ENCODE measurements around the gene AIRE.
A peak's percentile ranks its signal among the peaks of the same experiment; 100 is the strongest.
"Not testable (repeated sequence)": the region's sequence is repeated elsewhere in the genome, so short reads cannot be mapped to it uniquely, and the experiment has no call there.

AIRE gene

DNA sequence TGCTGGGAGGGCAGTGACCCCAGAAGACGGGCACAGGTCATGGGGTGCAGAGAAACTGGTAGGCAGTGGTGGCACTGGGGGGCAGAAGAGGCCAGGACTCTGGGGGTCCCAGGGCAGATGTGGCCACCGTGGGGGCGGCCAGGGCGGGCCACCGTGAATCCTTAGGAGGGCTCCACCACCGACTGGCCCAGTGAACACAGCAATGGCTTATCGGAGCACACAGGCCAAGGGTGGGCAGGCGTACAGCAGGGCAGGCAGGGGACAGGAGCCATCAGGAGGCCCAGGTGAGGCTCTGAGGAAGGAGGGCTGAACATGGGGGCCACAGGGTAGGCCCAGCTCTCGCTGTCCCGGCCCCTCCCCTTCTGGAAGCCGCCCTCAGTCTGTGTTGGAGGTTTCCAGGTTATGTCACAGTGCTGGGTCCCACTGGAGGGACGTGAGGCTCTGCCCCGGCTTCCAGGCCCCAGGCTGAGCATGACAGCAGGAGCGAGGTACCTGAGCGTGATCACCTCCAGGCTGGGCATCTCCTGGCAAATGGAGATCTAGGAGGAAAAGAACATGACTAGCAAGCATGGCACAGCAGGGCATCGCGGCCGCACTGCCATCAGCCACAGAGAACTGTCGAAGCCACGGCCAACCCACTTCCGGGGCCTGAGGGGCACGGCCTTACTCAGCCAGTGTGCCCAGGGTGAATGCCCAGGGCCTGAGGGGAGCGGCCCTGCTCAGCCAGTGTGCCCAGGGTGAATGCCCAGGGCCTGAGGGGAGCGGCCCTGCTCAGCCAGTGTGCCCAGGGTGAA is 49.8 kb downstream of the AIRE start:
- Histone ChIP-seq H3K27ac (ENCODE audit: low read depth, low read length) (no peak overlapping the region), H3K36me3 (ENCODE audit: control insufficient read depth, insufficient read depth, low read length) (peaks cover 5% of the 10 kb centered on the region; the same call in 1 of the 2 replicates), H3K4me1 (ENCODE audit: control insufficient read depth, insufficient read depth, low read length) (peaks cover 6% of the 10 kb centered on the region), H3K27me3 (ENCODE audit: control insufficient read depth, insufficient read depth, low read length) (no peaks in the 10 kb centered on the region), H3K9me3 (ENCODE audit: control insufficient read depth, insufficient read depth, low read length) (no peaks in the 10 kb centered on the region), H3K4me3 (ENCODE audit: low read depth, low read length) (no peak overlapping the region), H3K9ac (ENCODE audit: low read depth, low read length) (no peak overlapping the region)

DNA sequence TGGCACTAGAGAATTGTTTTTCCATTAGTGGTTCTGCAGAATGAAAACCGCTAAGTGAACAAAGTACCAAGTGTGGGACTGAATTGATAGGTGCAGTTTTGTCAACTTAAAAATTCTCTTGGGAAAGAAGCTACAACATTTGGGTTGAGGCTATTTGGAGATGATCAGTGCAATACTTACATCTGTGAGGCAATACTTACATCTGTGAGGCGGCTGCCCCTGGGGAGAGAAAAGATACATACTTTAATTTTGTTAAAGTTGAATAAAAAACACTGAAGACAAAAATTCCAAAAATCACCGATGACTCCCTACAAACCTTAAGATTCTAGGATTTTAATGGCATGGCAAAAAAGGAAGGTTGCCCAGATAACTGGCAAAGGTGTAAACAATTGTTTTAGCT is 51.8 kb downstream of the AIRE start:
- Histone ChIP-seq H3K27ac (ENCODE audit: low read depth, low read length) (no peak overlapping the region), H3K36me3 (ENCODE audit: control insufficient read depth, insufficient read depth, low read length) (peaks cover 5% of the 10 kb centered on the region; the same call in 1 of the 2 replicates), H3K9me3 (ENCODE audit: control insufficient read depth, insufficient read depth, low read length) (no peaks in the 10 kb centered on the region), H3K4me3 (ENCODE audit: low read depth, low read length) (no peak overlapping the region), H3K9ac (ENCODE audit: low read depth, low read length) (no peak overlapping the region), H3K4me1 (ENCODE audit: control insufficient read depth, insufficient read depth, low read length) (peaks cover 14% of the 10 kb centered on the region), H3K27me3 (ENCODE audit: control insufficient read depth, insufficient read depth, low read length) (no peaks in the 10 kb centered on the region)

DNA sequence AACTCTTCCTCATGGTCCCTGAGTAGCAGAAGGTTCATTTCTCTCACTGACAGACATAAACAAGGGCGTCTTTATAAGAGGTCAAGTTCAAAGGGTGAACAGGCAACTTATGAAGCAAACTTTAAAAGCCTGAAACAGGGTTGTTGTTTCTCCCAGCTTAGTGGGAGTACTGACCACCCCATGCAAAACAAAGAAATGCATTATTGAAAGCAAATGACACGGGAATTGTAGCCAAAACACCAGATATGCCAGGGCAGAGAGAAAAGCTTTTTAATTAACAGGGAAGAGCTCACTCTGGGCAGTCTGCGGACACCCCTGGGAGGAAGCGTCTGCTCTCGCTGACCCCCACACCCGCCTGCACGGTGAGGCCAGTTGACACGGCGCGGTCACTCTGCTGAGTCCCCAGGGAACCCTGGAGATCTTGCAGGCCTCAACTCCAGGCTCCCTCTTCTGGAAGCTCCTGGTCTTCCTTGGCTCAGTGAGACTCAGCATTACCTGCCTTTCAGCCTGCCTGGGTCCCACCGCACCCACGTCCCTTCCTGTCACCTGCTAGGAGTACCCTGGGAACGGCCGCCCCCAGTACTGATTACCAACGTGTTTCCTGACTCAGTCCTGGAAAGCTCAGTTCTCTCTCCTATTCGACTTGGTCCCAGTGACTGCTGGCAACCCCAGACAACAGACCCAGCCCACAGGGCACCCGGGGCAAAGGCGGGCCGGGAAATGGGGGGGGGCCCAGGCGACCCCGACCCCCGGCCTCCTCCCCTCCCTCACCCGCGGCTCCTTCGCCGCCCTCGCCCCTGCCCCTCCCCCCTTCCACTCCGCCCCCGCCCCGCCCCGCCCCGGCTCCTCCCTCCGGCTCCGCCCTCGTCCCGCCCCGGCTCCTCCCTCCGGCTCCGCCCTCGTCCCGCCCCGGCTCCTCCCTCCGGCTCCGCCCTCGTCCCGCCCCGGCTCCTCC is 52.5 kb downstream of the AIRE start:
- Histone ChIP-seq H3K4me3 (ENCODE audit: low read depth, low read length) (peak overlapping the region; percentile 61), H3K36me3 (ENCODE audit: control insufficient read depth, insufficient read depth, low read length) (peaks cover 5% of the 10 kb centered on the region; the same call in 1 of the 2 replicates), H3K27me3 (ENCODE audit: control insufficient read depth, insufficient read depth, low read length) (no peaks in the 10 kb centered on the region), H3K27ac (ENCODE audit: low read depth, low read length) (peak overlapping the region; percentile 86), H3K9me3 (ENCODE audit: control insufficient read depth, insufficient read depth, low read length) (no peaks in the 10 kb centered on the region), H3K4me1 (ENCODE audit: control insufficient read depth, insufficient read depth, low read length) (peaks cover 16% of the 10 kb centered on the region), H3K9ac (ENCODE audit: low read depth, low read length) (no peak overlapping the region)

DNA sequence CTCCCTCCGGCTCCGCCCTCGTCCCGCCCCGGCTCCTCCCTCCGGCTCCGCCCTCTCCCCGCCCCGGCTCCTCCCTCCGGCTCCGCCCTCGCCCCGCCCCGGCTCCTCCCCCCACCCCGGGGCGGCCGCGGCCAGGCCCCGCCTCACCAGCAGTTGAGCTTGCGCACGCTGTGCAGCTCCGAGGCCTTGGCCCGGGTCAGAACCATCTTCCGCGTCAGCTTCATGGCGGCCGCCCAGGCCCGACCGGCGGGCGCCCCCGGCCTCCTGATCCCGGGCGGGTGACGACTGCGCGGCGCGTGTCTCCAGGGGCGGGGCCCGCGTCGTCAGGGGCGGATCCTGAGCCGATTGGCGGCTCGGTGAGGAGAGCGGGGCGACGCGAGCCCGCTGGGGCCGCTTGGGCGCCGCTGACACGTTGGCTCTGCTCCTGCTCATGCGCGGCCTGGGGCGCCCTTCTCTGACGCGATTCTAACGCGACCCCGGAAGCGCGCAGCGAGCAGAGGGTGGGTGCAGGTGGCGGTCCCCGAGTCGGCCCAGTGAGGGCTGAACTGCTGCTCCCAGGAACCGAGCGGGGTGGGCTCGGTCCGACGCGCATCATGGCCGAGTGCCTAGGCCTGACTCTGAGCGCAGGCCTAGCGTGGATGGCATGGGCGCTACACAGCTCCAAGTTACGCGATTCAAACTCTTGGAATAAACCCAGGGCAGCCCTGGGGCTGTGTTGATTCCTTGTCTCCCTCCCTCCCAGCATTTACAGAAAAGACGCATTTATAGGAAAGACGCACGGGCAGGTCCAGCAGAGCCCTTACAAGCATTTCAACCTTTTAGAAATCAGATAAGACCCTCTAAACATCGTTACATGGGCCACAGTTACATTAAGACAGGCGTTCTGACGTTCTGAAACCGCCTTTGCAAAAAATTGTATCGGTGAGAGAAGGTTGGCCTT is 53.6 kb downstream of the AIRE start, which contains the start of gene CFAP410:
TSS of gene CFAP410 (minus strand) at position 420 of the 940 bp plus-strand sequence. CDS start at position 224, 196 bp downstream.
- peak within 1 kb of the TSS; percentile 93 for H3K9ac ChIP-seq (ENCODE audit: low read depth, low read length)
- peak within 1 kb of the TSS; percentile 99 for H3K27ac ChIP-seq (ENCODE audit: low read depth, low read length)
- peaks cover 5% of the 10 kb centered on the region; the same call in 1 of the 2 replicates for H3K36me3 ChIP-seq (ENCODE audit: control insufficient read depth, insufficient read depth, low read length)
- peaks cover 16% of the 10 kb centered on the region for H3K4me1 ChIP-seq (ENCODE audit: control insufficient read depth, insufficient read depth, low read length)
- no peaks in the 10 kb centered on the region for H3K9me3 ChIP-seq (ENCODE audit: control insufficient read depth, insufficient read depth, low read length)
- H3K27me3 ChIP-seq (ENCODE audit: control insufficient read depth, insufficient read depth, low read length), result no peaks in the 10 kb centered on the region
- H3K4me3 ChIP-seq (ENCODE audit: low read depth, low read length), result peak within 1 kb of the TSS; percentile 96

DNA sequence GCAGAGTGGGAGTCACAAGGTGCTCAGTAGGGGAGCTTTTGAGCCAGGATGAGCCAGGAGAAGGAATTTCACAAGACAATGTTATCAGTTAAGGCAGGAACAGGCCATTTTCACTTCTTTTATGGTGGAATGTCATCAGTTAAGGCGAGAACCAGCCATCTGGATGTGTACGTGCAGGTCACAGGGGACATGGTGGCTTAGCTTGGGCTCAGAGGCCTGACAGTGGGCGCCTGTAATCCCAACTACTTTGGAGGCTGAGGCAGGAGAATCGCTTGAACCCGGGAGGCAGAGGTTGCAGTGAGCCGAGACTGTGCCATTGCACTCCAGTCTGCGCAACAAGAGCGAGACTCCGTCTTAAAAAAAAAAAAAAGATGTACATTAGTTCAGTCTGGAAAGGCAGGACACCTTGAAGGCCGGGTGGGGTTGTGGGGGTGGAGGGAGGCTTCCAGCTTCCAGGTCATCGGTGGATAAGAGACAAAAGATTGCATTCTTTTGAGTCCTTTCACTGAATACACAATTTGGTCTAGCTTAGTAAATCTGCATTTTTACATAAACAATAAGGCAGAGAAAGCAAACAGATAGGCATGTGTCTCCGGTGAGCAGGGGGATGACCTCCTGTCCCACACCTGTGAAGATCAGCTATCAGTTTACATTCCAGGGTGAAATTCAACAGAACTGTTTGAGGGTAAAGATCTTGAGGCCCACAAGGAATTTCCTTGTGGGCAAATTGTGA is 56.2 kb downstream of the AIRE start:
- H3K4me1 ChIP-seq (ENCODE audit: control insufficient read depth, insufficient read depth, low read length), result peaks cover 16% of the 10 kb centered on the region
- H3K4me3 ChIP-seq (ENCODE audit: low read depth, low read length); H3K9ac ChIP-seq (ENCODE audit: low read depth, low read length); H3K36me3 ChIP-seq (ENCODE audit: control insufficient read depth, insufficient read depth, low read length); H3K27me3 ChIP-seq (ENCODE audit: control insufficient read depth, insufficient read depth, low read length); H3K9me3 ChIP-seq (ENCODE audit: control insufficient read depth, insufficient read depth, low read length): not testable (repeated sequence)
- H3K27ac ChIP-seq (ENCODE audit: low read depth, low read length), result peak overlapping the region; percentile 82

DNA sequence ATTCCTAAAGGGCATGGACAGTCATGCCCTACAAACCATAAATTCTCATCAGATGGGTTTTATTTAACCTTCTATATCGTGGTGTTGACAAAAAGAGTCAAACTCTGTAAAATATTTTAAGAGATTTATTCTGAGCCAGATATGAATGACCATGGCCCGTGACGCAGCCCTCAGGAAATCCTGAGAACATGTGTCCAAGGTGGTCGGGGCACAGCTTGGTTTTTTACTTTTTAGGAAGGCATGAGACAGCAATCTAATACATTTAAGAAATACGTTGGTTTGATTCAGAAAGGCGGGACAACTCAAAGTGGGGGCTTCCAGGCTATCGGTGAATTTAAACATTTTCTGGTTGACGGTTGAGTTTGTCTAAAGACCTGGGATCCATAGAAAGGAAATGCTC is 57.3 kb downstream of the AIRE start:
- H3K9ac ChIP-seq (ENCODE audit: low read depth, low read length); H3K4me3 ChIP-seq (ENCODE audit: low read depth, low read length); H3K27me3 ChIP-seq (ENCODE audit: control insufficient read depth, insufficient read depth, low read length); H3K9me3 ChIP-seq (ENCODE audit: control insufficient read depth, insufficient read depth, low read length); H3K36me3 ChIP-seq (ENCODE audit: control insufficient read depth, insufficient read depth, low read length): not testable (repeated sequence)
- Histone ChIP-seq H3K4me1 (ENCODE audit: control insufficient read depth, insufficient read depth, low read length) (peaks cover 16% of the 10 kb centered on the region), H3K27ac (ENCODE audit: low read depth, low read length) (peak overlapping the region; percentile 82)

DNA sequence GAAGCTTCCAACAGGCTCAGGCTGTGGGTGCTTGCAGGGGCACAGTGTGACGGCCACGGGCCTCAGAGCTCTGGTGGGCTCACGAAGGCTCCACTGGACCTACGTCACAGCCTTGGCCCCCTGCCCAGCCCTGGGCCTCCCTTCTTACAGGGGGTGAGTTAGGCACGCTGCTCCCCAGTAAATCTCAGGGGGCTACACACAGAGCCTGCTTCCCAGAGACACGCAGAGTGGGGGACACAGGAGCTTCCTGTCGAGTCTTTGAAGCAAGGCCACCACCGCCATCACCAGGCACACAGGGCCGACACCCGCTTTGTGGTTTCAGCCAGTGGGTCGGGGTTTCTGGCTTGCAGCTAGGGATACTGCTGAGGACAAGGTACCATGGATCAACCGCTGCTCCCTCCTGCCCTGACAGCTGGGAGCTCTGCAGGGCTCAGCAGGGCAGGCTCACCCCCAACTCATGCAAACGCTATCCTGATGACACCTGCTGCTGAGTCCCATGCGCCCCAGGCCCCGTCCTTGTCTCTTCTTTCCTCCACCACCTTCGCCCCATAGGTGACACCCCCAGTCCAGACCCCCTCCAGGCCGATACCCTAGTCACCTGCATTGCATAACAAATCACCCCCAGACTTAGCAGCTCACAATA is 59.0 kb downstream of the AIRE start:
- Histone ChIP-seq H3K4me3 (ENCODE audit: low read depth, low read length) (no peak overlapping the region), H3K27ac (ENCODE audit: low read depth, low read length) (no peak overlapping the region), H3K9me3 (ENCODE audit: control insufficient read depth, insufficient read depth, low read length) (no peaks in the 10 kb centered on the region), H3K4me1 (ENCODE audit: control insufficient read depth, insufficient read depth, low read length) (peaks cover 15% of the 10 kb centered on the region), H3K36me3 (ENCODE audit: control insufficient read depth, insufficient read depth, low read length) (no peaks in the 10 kb centered on the region), H3K9ac (ENCODE audit: low read depth, low read length) (no peak overlapping the region), H3K27me3 (ENCODE audit: control insufficient read depth, insufficient read depth, low read length) (no peaks in the 10 kb centered on the region)

DNA sequence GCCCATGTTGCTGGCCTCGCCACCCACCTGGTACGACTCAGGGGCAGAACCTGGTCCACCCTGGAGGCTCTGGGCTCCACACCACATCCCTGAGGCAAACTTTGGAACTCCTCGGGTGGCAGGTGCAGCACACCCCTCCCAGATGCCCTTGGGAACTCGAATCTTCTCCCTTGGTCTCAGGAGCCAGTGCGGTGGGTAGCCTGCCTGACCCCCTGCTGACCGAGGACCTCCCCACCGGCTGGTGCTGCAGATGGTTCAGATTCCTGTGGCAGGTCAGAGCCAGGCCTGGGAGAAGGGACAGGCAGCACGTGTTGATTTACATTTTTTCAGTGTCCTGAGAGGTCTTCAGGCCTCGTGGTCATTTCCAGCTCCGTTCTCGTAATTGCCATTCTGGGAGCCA is 59.8 kb downstream of the AIRE start:
- no peaks in the 10 kb centered on the region for H3K36me3 ChIP-seq (ENCODE audit: control insufficient read depth, insufficient read depth, low read length)
- peaks cover 10% of the 10 kb centered on the region for H3K4me1 ChIP-seq (ENCODE audit: control insufficient read depth, insufficient read depth, low read length)
- no peak overlapping the region for H3K4me3 ChIP-seq (ENCODE audit: low read depth, low read length)
- no peaks in the 10 kb centered on the region for H3K9me3 ChIP-seq (ENCODE audit: control insufficient read depth, insufficient read depth, low read length)
- no peak overlapping the region for H3K27ac ChIP-seq (ENCODE audit: low read depth, low read length)
- no peaks in the 10 kb centered on the region for H3K27me3 ChIP-seq (ENCODE audit: control insufficient read depth, insufficient read depth, low read length)
- no peak overlapping the region for H3K9ac ChIP-seq (ENCODE audit: low read depth, low read length)

DNA sequence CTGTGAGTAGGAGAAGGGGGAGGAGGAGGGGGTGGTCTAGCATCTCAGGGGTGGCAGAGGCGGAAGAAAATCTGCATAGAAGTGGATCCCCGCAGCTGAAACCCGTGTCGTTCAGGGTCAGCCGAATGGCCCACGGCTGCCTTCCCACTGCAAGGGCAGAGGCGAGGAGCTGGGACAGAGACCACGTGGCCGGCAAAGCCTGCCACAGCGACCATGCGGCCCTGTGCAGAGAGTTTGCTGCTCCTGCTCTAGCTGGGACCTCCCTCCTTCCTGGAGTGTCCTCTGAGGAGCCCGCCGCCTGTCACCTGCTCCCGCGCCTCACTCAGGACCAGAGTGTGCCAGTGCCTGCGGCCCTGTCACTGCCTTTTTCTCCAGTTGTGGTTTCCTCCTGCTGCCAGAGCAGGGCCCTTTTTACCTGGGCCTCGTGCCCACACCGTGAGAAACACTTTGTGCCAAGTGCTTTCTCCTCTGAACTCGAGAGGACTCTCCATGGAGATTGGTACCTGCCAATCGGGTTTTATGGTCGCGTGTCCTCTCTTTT is 62.3 kb downstream of the AIRE start:
- Histone ChIP-seq H3K4me1 (ENCODE audit: control insufficient read depth, insufficient read depth, low read length) (no peaks in the 10 kb centered on the region), H3K9me3 (ENCODE audit: control insufficient read depth, insufficient read depth, low read length) (no peaks in the 10 kb centered on the region), H3K27me3 (ENCODE audit: control insufficient read depth, insufficient read depth, low read length) (no peaks in the 10 kb centered on the region), H3K9ac (ENCODE audit: low read depth, low read length) (no peak overlapping the region), H3K36me3 (ENCODE audit: control insufficient read depth, insufficient read depth, low read length) (no peaks in the 10 kb centered on the region), H3K4me3 (ENCODE audit: low read depth, low read length) (no peak overlapping the region), H3K27ac (ENCODE audit: low read depth, low read length) (no peak overlapping the region)

Data from HUES48 (cell line).